HepG2 (cell line): Measurements from ENCODE around the gene SPAG9. TPM values are rescaled to one million over a fixed set of nuclear protein-coding genes. Genes with fewer than 3 reads are reported as not detected.

Experiments used
- CENPT ChIP-seq: sonication (generic); formaldehyde crosslinking; IDR thresholded peaks from 2 replicates; pipeline ENCODE4 v1.8.0; 2022; ENCODE audit warnings: low read depth, mild to moderate bottlenecking, moderate library complexity, missing genetic modification reagents
- EHMT2 ChIP-seq: fragments of 200-600 bp; sonication (generic); IDR thresholded peaks from 2 replicates; pipeline ENCODE4 v1.7.0; 2017; ENCODE audit warnings: antibody characterized with exemption, low read depth, low read length, borderline replicate concordance
- ETV6 ChIP-seq: sonication (generic); formaldehyde crosslinking; conservative IDR thresholded peaks from 2 replicates; pipeline ENCODE4 v1.4.0; 2020; ENCODE audit warnings: missing genetic modification reagents
- GPN1 ChIP-seq: sonication (generic); formaldehyde crosslinking; IDR thresholded peaks from 2 replicates; pipeline ENCODE4 v1.5.1; 2020; ENCODE audit warnings: missing genetic modification reagents, borderline replicate concordance
- HHEX ChIP-seq: IDR thresholded peaks from 2 replicates; pipeline ENCODE4 v1.6.1; 2016; ENCODE audit warnings: control low read depth
- MAZ ChIP-seq, 2 experiments: sonication (generic) in 1 of 2; formaldehyde crosslinking in 1 of 2; IDR thresholded peaks; 2 replicates each; pipeline versions ENCODE4 v1.5.0 to v1.6.1; 2012 to 2020; ENCODE audit warnings: low read depth in 2 of 2, mild to moderate bottlenecking in 2 of 2, borderline replicate concordance in 1 of 2, improper control_type of control experiment in 1 of 2, low read length in 1 of 2, missing genetic modification reagents in 1 of 2, moderate library complexity in 1 of 2
- MIXL1 ChIP-seq: IDR thresholded peaks from 2 replicates; pipeline ENCODE4 v1.6.1; 2016
- SCMH1 ChIP-seq: sonication (generic); formaldehyde crosslinking; IDR thresholded peaks from 2 replicates; pipeline ENCODE4 v1.9.0; 2021; ENCODE audit warnings: missing genetic modification reagents, mild to moderate bottlenecking, borderline replicate concordance
- SOX6 ChIP-seq, 2 experiments: fragments of 450-650 bp in 1 of 2; sonication (generic) in 1 of 2; formaldehyde crosslinking in 1 of 2; IDR thresholded peaks; 2 replicates each; pipeline versions ENCODE4 v1.4.0 to v1.6.1; 2017 to 2020; ENCODE audit warnings: antibody characterized with exemption in 1 of 2, mild to moderate bottlenecking in 1 of 2, missing genetic modification reagents in 1 of 2
- ZBTB1 ChIP-seq: sonication (generic); formaldehyde crosslinking; IDR thresholded peaks from 2 replicates; pipeline ENCODE4 v1.4.0; 2020; ENCODE audit warnings: missing genetic modification reagents, borderline replicate concordance
- ZFP37 ChIP-seq: sonication (generic); formaldehyde crosslinking; IDR thresholded peaks from 2 replicates; pipeline ENCODE4 v1.4.0; 2020; ENCODE audit warnings: missing genetic modification reagents, borderline replicate concordance
- ZNF343 ChIP-seq: sonication (generic); formaldehyde crosslinking; IDR thresholded peaks from 2 replicates; pipeline ENCODE4 v1.4.0; 2020; ENCODE audit warnings: mild to moderate bottlenecking, missing genetic modification reagents
- ZNF441 ChIP-seq: sonication (generic); formaldehyde crosslinking; IDR thresholded peaks from 2 replicates; pipeline ENCODE4 v1.7.0; 2021; ENCODE audit warnings: missing genetic modification reagents, borderline replicate concordance
- ZNF451 ChIP-seq: sonication (generic); formaldehyde crosslinking; IDR thresholded peaks from 2 replicates; pipeline ENCODE4 v1.5.0; 2020; ENCODE audit warnings: mild to moderate bottlenecking, missing genetic modification reagents
- ZNF614 ChIP-seq: IDR thresholded peaks from 2 replicates; pipeline ENCODE4 v1.6.1; 2018; ENCODE audit warnings: missing biosample characterization, missing genetic modification reagents, inconsistent platforms, borderline replicate concordance
- polyA plus RNA-seq, 8 experiments: library from polyadenylated mRNA; depleted of rRNA in 3 of 8; stranded (reverse) in 7 of 8; unstranded in 1 of 8; fragments of >200 nt; fragmentation: Illumina TruSeq in 4 of 8; extraction: Trizol in 4 of 8; gene quantifications; 2 replicates each; pipeline versions ENCODE4 v1.2.1 to v1.2.3, GENCODE V29; 2011 to 2016; ENCODE audit warnings: low read depth in 4 of 8, missing spikeins in 1 of 8, mixed read lengths in 1 of 8; ENCODE audit not compliant: insufficient read depth in 1 of 8
- total RNA-seq, 5 experiments: library from RNA; depleted of rRNA; stranded (reverse); fragments of >200 nt; fragmentation: Illumina TruSeq; extraction: Trizol; gene quantifications; 2 replicates each; pipeline ENCODE4 v1.2.3, GENCODE V29; 2016; ENCODE audit warnings: low read depth in 1 of 5
- TF ChIP-seq, protein P1 (sequence below), 2 experiments: fragments of 450-650 bp in 1 of 2; sonication (generic) in 1 of 2; formaldehyde crosslinking in 1 of 2; IDR thresholded peaks; 2 replicates each; pipeline versions ENCODE4 v1.6.1 to v1.8.0; 2016 to 2022; ENCODE audit warnings: antibody characterized with exemption in 1 of 2, mild to moderate bottlenecking in 1 of 2, missing genetic modification reagents in 1 of 2
- TF ChIP-seq, protein P2 (sequence below): IDR thresholded peaks from 2 replicates; pipeline ENCODE4 v1.6.1; 2016; ENCODE audit warnings: missing genetic modification reagents, missing compliant biosample characterization
- TF ChIP-seq, protein P3 (sequence below): IDR thresholded peaks from 2 replicates; pipeline ENCODE4 v1.6.1; 2016; ENCODE audit warnings: low read depth, borderline replicate concordance

Gene SPAG9
- total and polyA plus RNA-seq, 2 of the 13 experiments (the other 11 are each of a cell fraction or from before 2014, with no cell fraction given), result 43.2 to 78.6 TPM

DNA sequence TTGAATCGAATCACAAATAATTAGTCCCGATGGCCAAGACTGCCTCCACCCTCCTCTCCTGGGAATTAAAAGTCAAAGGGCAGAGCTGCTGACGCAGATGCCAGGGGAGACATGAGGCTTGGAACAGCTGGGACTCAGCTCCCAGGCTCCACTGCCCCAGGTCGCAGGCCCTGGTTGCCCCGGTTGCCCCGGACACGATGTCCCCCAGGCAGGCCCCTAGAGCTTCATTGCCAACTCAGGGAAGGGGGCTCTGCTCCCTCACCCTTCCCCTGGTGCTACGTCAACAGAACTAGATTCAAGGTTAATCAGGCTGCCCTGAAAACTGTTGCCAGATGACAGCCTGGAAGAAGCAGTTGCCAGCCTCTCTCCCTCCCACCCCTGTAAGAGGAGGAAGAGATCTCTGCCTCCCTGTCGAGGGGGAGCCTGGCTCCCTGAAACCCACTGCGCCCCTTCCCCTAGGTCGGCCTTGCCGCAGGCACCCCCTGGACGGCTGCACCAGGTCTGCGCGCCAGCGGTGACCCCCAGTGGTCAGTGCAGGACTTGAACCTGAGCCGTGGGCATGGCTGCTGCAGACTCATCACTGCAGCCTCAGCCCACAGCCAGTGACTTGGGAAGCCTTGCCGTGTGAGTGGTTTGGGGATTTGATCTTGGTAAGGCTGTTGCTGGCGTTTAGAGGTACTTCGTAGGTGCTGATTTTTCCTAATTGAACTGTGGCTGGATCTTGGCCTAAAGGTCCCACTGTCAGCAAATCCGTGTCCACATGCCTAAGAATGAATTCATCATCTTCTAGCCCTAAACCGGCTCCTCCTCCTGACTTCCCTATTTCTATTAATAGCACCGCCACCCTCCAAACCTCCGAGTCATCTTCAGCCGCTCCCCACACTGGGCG lies 170.4 kb downstream of the SPAG9 start (continued):
- TF ChIP-seq, protein P1, sequence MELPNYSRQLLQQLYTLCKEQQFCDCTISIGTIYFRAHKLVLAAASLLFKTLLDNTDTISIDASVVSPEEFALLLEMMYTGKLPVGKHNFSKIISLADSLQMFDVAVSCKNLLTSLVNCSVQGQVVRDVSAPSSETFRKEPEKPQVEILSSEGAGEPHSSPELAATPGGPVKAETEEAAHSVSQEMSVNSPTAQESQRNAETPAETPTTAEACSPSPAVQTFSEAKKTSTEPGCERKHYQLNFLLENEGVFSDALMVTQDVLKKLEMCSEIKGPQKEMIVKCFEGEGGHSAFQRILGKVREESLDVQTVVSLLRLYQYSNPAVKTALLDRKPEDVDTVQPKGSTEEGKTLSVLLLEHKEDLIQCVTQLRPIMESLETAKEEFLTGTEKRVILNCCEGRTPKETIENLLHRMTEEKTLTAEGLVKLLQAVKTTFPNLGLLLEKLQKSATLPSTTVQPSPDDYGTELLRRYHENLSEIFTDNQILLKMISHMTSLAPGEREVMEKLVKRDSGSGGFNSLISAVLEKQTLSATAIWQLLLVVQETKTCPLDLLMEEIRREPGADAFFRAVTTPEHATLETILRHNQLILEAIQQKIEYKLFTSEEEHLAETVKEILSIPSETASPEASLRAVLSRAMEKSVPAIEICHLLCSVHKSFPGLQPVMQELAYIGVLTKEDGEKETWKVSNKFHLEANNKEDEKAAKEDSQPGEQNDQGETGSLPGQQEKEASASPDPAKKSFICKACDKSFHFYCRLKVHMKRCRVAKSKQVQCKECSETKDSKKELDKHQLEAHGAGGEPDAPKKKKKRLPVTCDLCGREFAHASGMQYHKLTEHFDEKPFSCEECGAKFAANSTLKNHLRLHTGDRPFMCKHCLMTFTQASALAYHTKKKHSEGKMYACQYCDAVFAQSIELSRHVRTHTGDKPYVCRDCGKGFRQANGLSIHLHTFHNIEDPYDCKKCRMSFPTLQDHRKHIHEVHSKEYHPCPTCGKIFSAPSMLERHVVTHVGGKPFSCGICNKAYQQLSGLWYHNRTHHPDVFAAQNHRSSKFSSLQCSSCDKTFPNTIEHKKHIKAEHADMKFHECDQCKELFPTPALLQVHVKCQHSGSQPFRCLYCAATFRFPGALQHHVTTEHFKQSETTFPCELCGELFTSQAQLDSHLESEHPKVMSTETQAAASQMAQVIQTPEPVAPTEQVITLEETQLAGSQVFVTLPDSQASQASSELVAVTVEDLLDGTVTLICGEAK (IDR thresholded peaks at IDR 0.05), result no peak
- TF ChIP-seq, protein P1 (CRISPR knock-in tag; IDR thresholded peaks at IDR 0.05), result peak; percentile 68
- TF ChIP-seq SCMH1 (CRISPR knock-in tag) (no peak), ZBTB1 (CRISPR knock-in tag) (no peak), HHEX (no peak), ZNF451 (CRISPR knock-in tag) (peak; percentile 85; the same call in 1 of the 2 replicates), ZNF614 (peak; percentile 97), SOX6 (IDR thresholded peaks at IDR 0.05) (no peak), SOX6 (CRISPR knock-in tag; IDR thresholded peaks at IDR 0.05) (peak; percentile 72; the same call in 1 of the 2 replicates), ZNF343 (CRISPR knock-in tag) (no peak), ZNF441 (CRISPR knock-in tag) (0 out of 2 replicates have a peak, but pooled peaks have one; percentile 28), MIXL1 (CRISPR knock-in tag) (peak; percentile 85), ETV6 (no peak), MAZ (IDR thresholded peaks at IDR 0.05; ENCODE audit: borderline replicate concordance, low read depth, low read length) (no peak), MAZ (CRISPR knock-in tag; IDR thresholded peaks at IDR 0.05; ENCODE audit: low read depth) (peak; percentile 94), GPN1 (CRISPR knock-in tag) (no peak; the same call in 1 of the 2 replicates), EHMT2 (no peak), CENPT (CRISPR knock-in tag) (no peak), ZFP37 (CRISPR knock-in tag) (no peak)
- TF ChIP-seq, protein P2, sequence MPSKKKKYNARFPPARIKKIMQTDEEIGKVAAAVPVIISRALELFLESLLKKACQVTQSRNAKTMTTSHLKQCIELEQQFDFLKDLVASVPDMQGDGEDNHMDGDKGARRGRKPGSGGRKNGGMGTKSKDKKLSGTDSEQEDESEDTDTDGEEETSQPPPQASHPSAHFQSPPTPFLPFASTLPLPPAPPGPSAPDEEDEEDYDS (CRISPR knock-in tag), result no peak; the same call in 1 of the 2 replicates
- TF ChIP-seq, protein P3, sequence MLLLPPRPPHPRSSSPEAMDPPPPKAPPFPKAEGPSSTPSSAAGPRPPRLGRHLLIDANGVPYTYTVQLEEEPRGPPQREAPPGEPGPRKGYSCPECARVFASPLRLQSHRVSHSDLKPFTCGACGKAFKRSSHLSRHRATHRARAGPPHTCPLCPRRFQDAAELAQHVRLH (CRISPR knock-in tag), result peak; percentile 92; the same call in 1 of the 2 replicates
